HG03025 (cell line): Measurements from ENCODE around the gene TNS1.

ENCODE experiments used
- ATAC-seq: cut with Tn5 transposase; IDR thresholded peaks from one replicate; pipeline ENCODE4 v1.9.1; 2021; ENCODE audit warnings: mild to moderate bottlenecking, moderate library complexity; ENCODE audit not compliant: unreplicated experiment, low FRiP score

The TNS1 gene

GRCh38 chr2:217919204-217919603, 83.6 kb downstream of the TNS1 start:
- ATAC-seq = no peak

- no peak for ATAC-seq
These were observed 84.3 kb downstream of the TNS1 start for GRCh38 chr2:217918308-217919024.

DNA sequence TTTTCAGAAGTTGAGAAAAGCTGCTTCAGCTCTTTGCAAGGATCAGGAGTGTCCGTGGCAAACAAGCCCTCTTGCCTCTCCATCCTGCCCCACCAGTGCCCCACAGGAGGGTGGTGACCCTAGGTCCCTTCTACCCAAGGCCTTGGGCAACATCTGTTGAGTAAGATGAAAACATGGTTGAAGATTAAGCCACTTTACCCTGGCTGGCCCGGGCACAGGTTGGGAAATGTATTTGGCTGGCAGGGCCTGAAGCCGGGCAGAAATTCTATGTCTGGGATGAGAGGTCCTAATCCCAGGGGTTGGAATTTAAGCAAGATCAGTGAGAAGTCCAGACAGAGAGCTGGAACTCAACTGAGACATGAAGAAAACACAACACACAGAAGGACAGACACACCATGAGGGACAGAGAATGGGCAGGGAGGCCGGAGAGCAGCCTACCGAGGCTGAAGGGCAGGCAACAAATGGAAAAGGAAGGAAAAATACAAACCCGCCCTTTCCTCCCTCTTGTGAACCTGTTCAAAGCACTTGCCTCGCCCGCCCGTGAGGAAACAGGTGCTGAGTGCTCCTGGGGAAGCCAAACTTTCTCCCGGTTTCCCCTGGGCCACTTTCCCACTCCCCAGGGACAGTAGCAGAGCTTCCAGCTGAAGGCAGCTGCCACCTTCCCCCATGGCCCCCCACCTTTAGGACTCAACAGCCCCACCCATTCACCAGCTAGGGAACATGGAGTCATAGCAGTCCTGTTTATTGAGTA, 86.1 kb downstream of the TNS1 start:
- no peak for ATAC-seq

GRCh38 chr2:217915706-217916105, 87.1 kb downstream of the TNS1 start:
- ATAC-seq = no peak

- ATAC-seq = no peak
These were observed 87.9 kb downstream of the TNS1 start for GRCh38 chr2:217914878-217915277.

DNA sequence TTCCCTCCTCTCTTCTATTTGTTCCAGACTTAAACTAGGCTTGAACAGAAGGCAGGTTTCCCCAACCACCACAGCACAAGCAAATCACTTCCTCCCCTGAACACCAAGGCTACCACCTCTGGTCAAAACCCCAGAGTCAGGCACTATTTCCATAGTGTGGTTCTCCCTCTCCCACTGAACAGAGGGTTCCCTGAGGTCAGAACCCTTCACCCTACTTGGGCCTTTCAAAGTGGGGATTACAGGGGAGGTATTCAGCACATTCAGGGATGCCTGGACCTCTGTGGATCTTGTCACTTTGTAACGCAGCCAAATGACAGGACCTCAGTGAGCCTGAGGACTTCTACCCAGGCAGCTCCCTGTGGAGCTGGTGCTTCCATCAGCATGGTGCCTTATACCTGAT, 88.7 kb downstream of the TNS1 start:
- ATAC-seq = no peak

- ATAC-seq = no peak
These were observed 89.4 kb downstream of the TNS1 start for GRCh38 chr2:217913436-217913835.

DNA sequence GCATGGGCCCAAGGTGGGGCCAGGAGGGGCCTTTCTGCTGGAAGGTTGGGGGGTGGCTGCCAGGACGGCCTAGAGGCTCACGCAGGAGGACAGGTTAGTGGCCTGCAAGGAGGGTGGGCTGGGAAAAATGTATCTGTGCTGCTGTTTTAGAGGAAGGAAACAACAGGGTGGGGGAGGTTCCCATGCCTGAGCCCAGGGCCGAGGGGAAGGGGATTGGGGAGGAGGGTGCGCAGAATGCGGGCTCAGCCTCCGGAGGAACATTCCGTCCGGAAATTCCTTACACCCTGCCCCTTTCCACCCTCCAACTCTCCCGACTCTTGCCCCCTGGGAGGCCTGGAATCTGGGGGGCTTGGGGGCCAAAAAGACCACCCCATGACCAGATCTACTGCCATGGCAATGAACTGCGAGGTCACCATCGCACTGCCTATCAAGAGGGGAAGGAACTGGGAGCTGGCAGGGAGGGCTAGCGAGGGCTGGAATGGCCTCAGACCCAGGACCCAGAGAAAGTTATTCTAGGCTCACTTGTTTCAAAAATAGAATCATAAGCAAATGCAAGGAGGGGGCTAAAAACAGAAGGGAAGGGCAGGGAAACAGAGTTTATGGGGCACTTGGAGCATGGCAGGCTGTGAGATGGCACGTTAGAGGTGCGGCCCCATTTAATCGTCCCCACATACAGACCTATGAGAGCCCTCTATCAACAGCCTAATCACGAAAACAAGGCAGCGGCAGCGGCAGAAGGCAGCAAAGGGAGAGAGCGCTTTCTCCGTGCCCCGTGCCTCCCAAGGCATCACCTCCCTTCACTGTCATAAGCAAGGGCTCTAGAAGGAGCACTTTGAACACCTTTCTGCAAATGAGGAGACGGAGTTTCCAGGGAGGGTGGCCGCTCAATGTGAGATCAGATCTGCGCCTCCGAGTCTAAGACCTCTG, 90.4 kb downstream of the TNS1 start:
- ATAC-seq = no peak

DNA sequence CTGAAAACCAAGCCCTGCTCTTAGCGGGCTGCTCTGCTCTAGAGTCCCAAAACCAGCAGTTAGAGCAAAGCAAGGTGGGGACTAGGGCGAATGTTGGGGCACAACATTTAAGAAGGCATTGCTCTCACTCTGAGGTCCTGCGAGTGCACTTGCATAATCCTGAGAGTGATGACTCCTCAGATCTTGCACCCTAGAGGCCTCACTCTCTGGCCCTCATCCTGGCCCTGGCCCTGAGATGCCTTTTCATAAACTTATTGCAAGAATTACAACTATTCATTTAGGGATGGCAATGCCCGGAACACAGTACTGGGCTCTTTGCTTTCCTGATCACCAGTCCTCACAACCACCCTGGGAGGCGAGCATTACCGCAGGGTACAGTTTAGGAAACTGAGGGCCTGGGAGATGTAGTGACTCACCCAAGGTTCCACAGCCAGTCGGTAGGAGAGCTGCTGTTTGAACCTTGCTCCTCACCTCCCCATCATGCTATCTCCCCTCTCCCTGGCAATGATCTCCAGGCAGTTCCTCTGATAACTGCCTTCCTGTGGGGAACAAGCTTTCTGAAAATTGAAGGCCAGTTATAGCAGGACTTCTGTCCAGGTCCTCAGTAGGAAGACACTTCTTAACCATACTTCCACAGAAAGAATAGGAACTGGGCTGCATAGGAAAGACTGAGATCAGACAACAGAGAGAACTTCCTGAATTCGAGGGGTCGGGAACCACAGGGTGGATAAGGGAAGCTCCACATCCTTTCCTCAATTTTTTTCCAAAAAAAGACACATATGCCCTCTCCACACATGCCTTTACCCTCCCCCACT, 91.3 kb downstream of the TNS1 start:
- no peak for ATAC-seq

- ATAC-seq = no peak
These were observed 92.0 kb downstream of the TNS1 start for GRCh38 chr2:217910875-217911212.

- no peak for ATAC-seq
These were observed 93.5 kb downstream of the TNS1 start for GRCh38 chr2:217909156-217909820.

DNA sequence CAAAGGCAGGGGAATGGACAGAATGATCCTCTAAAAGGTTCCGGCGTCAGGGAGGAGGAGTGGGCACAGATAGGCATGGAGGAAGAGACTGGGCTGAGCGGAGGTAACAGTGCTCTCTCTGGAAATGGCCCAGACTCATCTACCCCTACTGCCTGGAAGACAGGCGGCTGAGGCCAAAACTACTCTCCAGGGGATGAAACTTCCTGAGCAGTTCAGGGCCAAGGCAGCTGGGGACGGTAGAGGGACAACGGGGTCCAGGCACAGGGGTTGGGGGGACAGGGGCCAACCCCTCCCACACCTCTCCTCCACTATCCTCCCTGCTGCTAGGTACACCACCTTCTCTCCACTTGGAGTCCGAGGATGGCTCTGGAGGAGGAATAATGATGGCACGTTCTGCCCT, 94.3 kb downstream of the TNS1 start:
- ATAC-seq = no peak

DNA sequence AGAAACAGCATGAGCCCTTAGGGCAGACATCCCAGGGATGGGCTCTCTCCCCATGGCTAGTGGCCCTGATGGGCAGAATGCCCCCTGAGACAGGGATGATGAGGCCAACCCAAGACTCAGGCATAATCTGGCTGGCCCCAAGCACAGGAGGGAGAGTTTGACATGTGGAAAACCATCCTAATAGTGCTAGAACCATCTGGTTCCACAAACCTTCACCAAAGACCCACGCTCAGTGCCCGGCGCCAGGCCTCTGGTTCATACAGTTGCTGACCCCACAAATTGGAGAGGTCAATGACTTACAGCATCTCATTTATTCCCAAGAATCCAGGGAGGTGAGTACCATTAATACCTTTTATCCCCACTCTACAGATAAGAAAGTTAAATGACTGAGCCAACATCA, 95.5 kb downstream of the TNS1 start:
- ATAC-seq = no peak

GRCh38 chr2:217906798-217907197, 96.0 kb downstream of the TNS1 start:
- no peak for ATAC-seq

- no peak for ATAC-seq
These were observed 96.9 kb downstream of the TNS1 start for GRCh38 chr2:217905896-217906295.

DNA sequence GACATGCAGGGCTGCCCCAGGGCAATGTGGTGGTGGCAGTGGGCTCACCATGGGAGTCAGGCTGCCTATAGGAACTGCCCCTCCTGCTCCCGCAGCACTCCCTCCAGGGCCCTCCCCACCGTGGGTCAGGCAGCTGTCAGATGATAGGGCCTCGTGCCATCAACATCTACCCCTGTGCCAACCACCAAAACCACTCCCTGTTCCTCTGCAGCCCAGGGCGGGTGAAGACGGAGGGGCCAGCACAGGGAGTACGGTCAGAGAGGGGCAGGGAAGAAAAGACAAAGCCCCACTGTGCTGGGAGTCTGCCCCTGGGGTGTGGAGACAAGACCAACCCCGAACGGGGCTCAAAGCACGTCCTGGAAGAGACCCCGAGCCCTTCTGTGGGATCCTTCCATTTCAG, 97.4 kb downstream of the TNS1 start:
- no peak for ATAC-seq

DNA sequence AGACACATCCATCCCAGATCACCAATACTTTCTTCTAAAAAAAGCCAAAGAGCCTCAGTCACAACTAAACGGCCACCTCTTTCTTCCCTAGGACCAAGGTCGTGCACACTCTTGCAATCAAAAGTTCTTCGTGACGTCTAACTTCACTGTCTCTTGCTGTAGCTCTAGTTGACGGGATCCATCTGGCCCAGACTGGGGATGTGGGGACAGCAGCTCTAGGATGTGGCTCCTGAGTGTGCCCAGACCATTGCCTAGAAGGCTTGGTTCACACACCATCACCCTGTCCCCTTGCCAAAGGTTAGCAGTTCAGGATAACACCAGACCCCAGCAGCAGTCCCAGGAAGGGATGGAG, 98.2 kb downstream of the TNS1 start:
- ATAC-seq = no peak

GRCh38 chr2:217903859-217904613, 98.8 kb downstream of the TNS1 start:
- ATAC-seq = no peak

- ATAC-seq = no peak
These were observed 99.5 kb downstream of the TNS1 start for GRCh38 chr2:217903142-217903858.
